ENCODE data around the gene CKAP5.

GRCh38 chr11:46726206-46726862, 119.7 kb downstream of the CKAP5 start:
- TF ChIP-seq CTCF (IDR thresholded peaks at IDR 0.05) (no peak), POLR2AphosphoS5 (IDR thresholded peaks at IDR 0.05) (no peak), POLR2A (IDR thresholded peaks at IDR 0.05) (no peak)
